GM21515 (cell line): ENCODE results near the gene LARGE1.

ENCODE experiments used
- ATAC-seq: cut with Tn5 transposase; IDR thresholded peaks from one replicate; pipeline ENCODE4 v1.9.1; 2021; ENCODE audit not compliant: unreplicated experiment

Gene LARGE1

GRCh38 chr22:33337524-33337923 lies 582.8 kb downstream of the LARGE1 start:
- ATAC-seq, result no peak

- no peak for ATAC-seq
Observed at GRCh38 chr22:33335611-33336279, 584.5 kb downstream of the LARGE1 start.

DNA sequence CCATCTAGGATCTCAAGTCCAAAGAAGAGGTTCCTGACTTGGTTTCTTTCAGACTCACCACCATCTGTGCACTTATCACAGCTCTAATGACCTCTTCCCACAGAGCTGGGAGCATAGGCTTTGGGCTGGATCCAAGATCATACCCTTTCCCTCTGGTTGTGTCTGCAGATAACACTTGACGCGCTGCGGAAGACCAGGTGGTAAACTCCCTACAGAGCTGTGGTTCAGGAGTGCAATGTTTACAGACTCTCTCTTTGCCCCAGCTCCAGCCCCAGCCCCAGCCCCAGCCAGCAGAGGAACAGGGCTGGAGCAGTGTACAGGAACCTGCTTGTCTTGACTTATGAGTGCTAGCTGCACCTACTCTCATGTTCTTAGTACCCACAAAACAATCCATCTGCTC lies 587.7 kb downstream of the LARGE1 start:
- ATAC-seq, result no peak

DNA sequence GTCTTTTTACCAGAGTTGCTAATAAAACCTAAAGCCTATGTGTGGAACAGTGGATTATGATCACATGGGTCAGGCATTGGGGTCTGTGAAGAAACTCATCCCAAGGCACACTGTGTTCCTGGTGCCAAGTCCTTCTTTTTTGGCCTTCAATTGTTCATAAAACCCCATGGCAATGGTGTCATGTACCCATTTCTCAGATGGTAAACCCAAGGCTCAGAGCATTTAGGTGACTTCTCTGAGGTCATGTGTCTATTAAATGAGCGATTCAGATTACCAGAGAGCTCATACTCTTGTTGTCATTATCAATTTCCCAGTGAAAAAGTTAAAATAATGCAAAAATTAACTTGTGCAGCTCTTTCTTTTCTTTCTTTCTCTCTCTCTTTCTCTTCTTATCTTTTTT lies 589.3 kb downstream of the LARGE1 start:
- no peak for ATAC-seq

DNA sequence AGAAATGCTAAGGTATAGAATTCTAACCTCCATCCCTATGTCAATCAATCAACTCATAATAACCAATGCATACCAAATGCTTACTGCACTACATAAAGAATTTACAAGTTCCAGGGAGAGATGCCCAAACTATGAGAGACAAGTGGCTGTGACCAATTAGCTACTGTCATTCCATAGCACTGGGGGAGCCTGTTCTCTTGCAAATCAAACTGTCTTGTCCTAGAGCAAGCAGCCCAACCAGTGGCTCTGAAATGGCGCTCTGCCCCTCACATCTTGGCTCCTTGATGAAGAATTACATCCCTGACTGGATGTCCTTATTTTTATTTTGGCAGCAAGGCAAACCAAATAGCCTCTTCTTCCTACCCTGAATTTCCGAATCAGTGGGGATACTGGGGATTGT lies 589.7 kb downstream of the LARGE1 start:
- no peak for ATAC-seq

DNA sequence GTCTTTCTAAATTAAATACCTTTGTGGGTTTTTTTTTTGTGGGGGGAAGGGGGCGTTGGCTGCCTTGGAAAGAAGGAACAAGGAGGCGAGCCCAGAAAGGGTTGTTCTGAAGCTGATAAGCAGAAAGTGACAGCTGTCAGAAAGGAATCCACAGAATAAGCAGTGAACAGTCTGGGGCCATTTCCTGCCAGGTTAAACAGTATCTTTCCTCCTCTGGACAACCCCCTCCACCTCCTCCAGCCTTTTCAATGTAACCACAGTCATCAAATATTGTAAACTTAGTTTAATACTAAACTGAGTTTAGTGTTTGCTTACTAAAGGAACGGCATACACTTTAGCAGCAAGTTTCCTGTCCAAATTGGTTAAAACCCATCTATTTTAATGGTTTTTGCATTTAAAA lies 590.9 kb downstream of the LARGE1 start:
- ATAC-seq, result no peak

DNA sequence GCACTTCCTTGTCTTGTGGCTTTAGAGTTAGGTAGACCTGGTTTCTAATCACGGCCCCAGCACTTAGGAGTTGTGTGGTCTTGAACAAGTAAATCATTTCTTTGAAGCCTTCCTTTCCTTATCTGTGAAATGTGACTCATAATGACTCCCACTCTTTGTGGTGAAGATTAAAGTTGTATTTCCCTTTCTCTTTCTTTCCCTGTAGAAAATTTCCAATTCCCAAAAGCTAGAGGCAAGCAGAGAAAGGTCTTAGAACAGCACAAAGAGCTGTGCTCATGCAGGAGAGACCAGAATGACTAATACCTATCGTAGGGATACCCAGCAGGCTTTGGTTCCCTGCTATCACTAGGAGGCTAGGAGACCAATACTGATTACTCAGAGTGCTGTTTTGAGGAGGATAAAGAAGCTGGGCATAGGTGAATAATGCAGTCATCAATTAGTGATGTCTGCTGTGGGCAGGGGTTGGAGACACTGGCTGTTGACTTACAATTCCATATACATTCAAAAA lies 591.4 kb downstream of the LARGE1 start:
- no peak for ATAC-seq

- no peak for ATAC-seq
Observed at GRCh38 chr22:33327348-33327860, 592.9 kb downstream of the LARGE1 start.

- ATAC-seq, result no peak
Observed at GRCh38 chr22:33326540-33327295, 593.6 kb downstream of the LARGE1 start.

DNA sequence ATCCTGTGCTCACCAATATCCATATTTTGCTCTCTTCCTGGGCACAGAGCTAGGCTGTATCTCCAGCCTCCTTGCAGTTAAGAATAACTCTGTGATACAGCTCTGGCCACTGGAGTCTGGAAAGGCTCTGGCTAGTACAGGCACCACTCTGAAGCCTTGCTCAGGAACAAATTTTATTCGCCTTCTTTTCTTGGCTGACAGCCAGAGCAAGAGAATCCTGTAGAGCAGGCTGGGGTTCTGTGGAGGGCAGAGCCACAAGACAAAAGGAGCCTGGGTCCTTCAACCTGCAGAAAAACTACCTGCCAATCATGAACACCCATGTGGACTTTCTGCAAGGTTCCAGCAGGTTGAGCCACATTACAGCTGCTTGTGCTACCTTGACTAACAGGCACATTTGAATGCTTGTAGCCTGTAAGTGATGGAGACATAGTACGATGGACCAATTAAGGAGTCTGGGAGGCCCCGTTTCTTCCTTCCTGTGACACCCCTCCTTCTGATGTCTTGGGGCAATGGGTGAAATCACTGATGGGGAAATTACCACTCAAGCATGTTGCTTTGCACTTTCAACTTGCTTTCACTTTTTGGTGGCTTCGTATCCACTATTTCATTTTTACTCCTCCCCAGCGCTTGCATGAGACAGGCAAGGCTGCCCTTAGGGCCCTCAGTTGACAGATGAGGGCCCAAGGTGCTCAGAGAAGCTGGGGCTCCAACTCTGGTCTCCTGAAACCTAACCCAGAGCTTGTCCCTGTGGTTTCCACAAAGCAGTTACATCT lies 594.9 kb downstream of the LARGE1 start:
- peak; percentile 49 for ATAC-seq

GRCh38 chr22:33324228-33324627 lies 596.0 kb downstream of the LARGE1 start:
- no peak for ATAC-seq

DNA sequence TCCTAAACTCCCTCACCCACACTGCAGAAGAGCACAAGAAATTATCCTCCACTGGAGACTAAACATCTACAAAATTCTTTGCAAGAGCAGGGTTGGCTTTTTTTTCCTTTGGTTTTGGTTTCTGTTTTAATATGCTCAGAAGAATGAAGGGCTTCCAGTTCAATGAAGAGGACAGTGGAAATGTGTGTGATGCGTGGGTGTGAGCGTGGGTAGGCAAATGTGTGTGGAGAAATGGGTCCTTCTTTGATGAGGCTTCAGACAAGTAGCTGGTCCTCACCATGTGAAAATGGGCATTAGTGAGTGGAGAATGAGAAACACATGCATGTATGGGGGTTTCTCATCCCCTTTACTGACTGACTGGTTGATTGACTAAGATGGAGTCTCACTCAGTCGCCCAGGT lies 598.8 kb downstream of the LARGE1 start:
- ATAC-seq, result no peak

DNA sequence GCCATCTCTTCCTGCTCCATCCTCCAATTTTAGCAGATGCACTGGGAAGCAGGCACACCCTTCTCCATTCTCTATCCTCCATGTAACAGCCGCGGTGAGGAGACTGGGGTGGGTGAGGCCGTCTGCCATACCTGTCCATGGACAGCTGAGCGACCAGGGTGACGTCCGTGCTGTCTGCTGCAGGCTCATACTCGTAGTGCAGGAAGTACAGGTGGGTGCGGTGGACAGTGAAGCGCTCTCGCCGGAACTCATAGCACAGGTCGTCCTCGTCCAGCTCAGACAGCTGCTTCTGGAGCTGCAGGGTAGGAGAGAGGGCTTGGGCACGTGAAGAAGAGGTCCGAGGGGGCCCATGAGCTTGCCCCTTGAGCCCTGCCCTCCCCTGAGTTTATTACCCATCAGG lies 604.3 kb downstream of the LARGE1 start:
- no peak for ATAC-seq

DNA sequence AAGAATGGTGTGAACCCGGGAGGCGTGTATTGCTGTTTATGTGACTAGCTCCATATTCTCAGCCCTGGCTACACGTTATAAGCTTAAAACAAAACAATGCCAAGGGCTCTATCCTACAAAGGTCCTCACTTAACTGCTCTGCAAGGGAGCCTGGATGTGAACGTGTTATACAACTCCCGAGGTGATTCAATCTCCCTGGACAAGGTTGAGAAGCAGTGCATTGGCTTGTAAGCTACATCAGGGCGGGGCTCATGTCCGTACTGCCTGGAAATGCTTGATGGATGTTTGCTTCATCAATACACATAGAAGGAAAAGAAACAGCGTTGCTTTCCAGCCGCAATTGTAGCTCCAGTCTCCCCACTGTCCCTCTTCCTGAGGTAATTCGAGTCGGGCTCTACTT lies 605.2 kb downstream of the LARGE1 start:
- ATAC-seq, result no peak

DNA sequence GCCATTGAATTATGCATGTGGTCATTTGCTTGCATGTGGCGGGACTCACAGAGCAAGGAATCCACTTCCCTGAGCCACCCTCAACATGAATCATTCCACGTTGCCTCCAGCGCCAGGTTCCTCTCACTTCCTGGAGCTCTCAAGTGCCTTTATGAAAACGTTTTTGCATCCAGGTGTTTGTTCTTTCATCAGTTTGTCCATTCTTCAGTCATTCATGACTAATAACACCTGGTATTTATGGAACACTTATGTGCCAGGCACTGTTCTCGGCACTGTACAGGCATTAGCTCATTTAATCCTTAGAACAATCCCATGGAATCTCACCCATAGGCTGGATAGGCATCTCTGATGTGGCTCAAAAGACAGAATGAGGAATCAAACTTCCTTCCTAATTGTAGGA lies 606.0 kb downstream of the LARGE1 start:
- ATAC-seq, result no peak

- ATAC-seq, result no peak
Observed at GRCh38 chr22:33303099-33303498, 617.2 kb downstream of the LARGE1 start.

DNA sequence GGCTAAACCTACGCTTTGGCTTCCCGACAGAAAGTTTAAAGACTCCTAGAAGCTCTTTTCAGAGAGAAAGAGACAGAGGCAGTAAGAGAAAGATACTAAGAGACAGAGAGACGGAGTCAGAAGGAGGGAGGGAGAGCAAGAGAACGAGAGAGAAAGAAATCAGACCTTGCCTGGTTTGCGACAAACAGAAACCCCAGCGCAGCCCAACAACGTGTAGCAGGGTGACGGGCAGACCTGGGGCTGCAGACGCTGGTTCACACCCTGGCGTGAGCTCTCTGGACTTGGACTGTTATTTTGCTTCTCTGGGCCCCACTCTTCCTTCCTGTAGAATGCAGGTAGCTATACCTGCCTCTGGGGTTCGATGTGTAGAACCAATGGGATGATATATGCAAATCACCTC lies 617.7 kb downstream of the LARGE1 start:
- ATAC-seq, result no peak

DNA sequence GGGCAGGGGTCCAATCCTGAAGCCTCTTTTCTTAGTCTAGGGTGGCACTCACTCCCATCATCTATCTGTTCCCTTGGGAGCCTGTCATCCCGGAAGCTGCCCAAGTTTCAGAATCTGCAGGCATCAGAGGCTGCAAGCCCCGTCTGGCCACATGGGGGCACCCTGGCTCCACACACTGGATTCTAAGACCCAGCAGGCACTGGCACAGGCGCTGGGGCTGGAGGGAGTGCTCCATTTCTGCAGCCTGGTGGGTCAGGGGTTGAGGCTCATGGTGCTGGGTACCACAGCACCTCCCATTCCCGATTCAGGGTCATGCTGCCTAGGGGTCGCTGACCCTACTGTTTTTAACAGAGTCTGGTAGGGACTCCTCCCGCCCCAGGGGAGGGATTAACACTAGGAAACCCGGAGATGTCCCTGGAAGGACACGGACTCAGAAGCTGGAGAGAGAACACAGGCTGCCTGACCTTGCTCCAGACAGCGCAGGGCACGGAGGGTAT lies 618.2 kb downstream of the LARGE1 start:
- peak; percentile 50 for ATAC-seq

- ATAC-seq, result peak; percentile 4
Observed at GRCh38 chr22:33300165-33300564, 620.1 kb downstream of the LARGE1 start.

GRCh38 chr22:33299245-33299956 lies 620.9 kb downstream of the LARGE1 start:
- peak; percentile 68 for ATAC-seq

DNA sequence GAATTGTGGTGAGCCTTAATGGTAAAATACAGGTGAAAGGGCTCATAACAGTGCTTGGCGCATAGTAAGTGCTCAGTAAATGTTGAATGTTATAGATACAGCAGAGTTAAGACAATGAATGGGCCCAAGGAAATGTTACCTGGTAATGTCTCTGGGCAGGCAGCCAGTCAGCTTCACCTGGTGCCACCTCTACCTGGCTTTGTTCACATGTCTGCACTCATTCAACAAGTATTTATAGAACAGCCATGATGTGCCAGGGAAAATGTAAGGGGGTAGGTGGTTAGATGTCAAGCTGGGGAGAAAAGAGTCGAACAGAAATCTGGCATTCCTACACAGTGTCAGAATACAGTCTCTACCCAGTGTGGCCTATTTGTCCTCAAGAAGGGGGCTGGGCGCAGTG lies 623.3 kb downstream of the LARGE1 start:
- ATAC-seq, result no peak
